Measurements from ENCODE around the gene TLE4.

TLE4 gene

DNA sequence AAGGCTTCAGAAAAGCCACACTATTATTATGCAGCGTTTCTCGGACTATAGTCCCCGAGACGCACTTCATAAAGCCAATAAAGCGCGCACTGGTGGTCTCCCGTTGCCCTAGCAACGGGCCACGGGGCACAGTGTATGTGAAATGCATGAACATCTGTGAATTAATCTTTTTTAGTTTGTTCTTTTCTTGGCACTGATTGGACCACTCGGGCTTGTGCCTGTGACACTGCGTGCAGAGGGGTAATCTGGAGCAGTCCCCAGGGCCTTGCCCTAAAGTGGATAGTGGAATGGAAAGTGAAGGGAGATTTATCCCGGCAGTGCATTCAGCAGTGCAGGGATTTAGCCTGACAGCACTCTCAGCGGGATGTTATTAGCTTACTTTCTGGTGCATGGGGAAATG, 92.1 kb downstream of the TLE4 start:
- H3K4me3 ChIP-seq (ENCODE audit: control insufficient read depth, low read depth, low read length) = no peak overlapping the region
- TF ChIP-seq, protein P1, sequence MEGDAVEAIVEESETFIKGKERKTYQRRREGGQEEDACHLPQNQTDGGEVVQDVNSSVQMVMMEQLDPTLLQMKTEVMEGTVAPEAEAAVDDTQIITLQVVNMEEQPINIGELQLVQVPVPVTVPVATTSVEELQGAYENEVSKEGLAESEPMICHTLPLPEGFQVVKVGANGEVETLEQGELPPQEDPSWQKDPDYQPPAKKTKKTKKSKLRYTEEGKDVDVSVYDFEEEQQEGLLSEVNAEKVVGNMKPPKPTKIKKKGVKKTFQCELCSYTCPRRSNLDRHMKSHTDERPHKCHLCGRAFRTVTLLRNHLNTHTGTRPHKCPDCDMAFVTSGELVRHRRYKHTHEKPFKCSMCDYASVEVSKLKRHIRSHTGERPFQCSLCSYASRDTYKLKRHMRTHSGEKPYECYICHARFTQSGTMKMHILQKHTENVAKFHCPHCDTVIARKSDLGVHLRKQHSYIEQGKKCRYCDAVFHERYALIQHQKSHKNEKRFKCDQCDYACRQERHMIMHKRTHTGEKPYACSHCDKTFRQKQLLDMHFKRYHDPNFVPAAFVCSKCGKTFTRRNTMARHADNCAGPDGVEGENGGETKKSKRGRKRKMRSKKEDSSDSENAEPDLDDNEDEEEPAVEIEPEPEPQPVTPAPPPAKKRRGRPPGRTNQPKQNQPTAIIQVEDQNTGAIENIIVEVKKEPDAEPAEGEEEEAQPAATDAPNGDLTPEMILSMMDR (IDR thresholded peaks at IDR 0.05; ENCODE audit: control insufficient read depth, insufficient read depth, low read depth, low read length, missing control alignments) = no peak
- no peak for DNase-seq (ENCODE audit: low read depth)

GRCh38 chr9:79664375-79664831, 92.6 kb downstream of the TLE4 start:
- DNase-seq (ENCODE audit: low read depth) = no peak
- TF ChIP-seq, protein P1 (IDR thresholded peaks at IDR 0.05; ENCODE audit: control insufficient read depth, insufficient read depth, low read depth, low read length, missing control alignments) = no peak
- no peak overlapping the region for H3K4me3 ChIP-seq (ENCODE audit: control insufficient read depth, low read depth, low read length)

DNA sequence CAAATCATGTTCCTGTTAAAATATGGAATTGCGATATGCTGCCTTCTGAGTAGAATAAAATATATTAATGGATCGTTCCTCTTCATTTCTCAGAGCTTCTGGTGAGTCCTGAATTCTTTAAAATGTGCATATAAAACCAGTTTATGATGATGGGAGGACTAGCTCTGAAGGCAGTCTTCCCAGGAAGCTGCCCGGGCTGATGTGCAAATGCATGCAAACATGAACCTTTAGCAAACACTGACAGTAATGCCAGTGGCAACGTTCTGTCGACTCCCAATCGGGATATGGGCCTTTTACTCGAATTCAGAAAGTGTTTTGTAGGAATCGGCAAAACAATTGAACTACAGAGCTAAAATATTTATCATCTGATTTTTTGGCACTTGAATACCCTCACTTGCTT, 93.6 kb downstream of the TLE4 start:
- TF ChIP-seq, protein P1 (IDR thresholded peaks at IDR 0.05; ENCODE audit: control insufficient read depth, insufficient read depth, low read depth, low read length, missing control alignments) = no peak
- DNase-seq (ENCODE audit: low read depth) = no peak
- no peak overlapping the region for H3K4me3 ChIP-seq (ENCODE audit: control insufficient read depth, low read depth, low read length)

DNA sequence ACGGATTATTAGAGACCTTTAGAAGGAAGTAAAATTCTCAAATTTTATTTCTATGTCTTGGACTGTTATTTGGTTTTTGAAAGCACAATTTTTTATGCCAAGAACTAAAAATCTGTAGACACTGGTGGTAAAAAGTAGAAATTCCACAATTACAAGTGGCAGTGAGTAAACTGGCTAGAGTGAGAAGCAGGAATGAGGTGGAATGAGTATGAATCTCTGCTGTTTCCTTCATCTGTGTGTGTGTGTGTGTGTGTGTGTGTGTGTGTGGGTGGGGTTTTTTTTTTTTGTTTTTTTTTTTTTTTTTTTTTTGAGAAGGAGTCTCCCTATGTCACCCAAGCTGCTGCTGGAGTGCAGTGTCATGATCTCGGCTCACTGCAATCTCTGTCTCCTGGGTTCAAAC, 94.2 kb downstream of the TLE4 start:
- no peak for DNase-seq (ENCODE audit: low read depth)
- TF ChIP-seq, protein P1 (IDR thresholded peaks at IDR 0.05; ENCODE audit: control insufficient read depth, insufficient read depth, low read depth, low read length, missing control alignments) = no peak
- H3K4me3 ChIP-seq (ENCODE audit: control insufficient read depth, low read depth, low read length) = no peak overlapping the region

DNA sequence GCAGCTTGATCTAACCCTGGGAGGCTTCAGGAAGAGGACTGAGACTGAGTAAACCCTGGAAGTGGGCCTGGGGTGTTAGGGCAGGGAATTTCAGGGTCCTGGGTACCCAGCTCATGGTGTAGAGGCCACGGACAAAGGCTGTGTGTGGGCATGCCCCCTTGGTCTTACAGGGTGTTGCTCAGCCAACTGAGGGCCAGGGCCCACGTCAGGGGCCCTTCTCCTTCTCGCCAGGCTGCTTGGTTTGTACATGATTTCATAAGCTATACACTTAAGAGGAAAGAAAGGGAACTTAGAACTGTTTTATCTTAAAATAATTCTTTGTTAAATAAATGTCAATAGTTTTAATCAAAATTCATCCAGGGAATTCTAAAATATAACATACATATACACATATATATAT, 95.4 kb downstream of the TLE4 start:
- TF ChIP-seq, protein P1 (IDR thresholded peaks at IDR 0.05; ENCODE audit: control insufficient read depth, insufficient read depth, low read depth, low read length, missing control alignments) = no peak
- H3K4me3 ChIP-seq (ENCODE audit: control insufficient read depth, low read depth, low read length) = no peak overlapping the region
- DNase-seq (ENCODE audit: low read depth) = no peak

- no peak overlapping the region for H3K4me3 ChIP-seq (ENCODE audit: control insufficient read depth, low read depth, low read length)
- DNase-seq (ENCODE audit: low read depth) = no peak
- TF ChIP-seq, protein P1 (IDR thresholded peaks at IDR 0.05; ENCODE audit: control insufficient read depth, insufficient read depth, low read depth, low read length, missing control alignments) = no peak
Observed at GRCh38 chr9:79667817-79668436, 96.2 kb downstream of the TLE4 start.

All from AG09309 (cell line).